Measurements from ENCODE around the gene SSR2. TPM values are rescaled to one million over a fixed set of nuclear protein-coding genes. Genes with fewer than 3 reads are reported as not detected.

SSR2 gene
- 287 TPM for total RNA-seq
- polyA plus RNA-seq (ENCODE audit: insufficient read depth in 1 of 8, insufficient read length in 8 of 8, low replicate concordance in 1 of 8): 100 to 1,000 TPM; 210 to 323 (median 247) TPM
- long read RNA-seq, donor 1, full-length matches to known transcripts: 52 of 52 reads
- long read RNA-seq, donor 1, partial matches to known transcripts: 0 of 52 reads
- long read RNA-seq, donor 1, other reads (novel, unspliced or antisense): 0 of 52 reads
- long read RNA-seq, donor 2, full-length matches to known transcripts: 15 of 15 reads
- long read RNA-seq, donor 2, partial matches to known transcripts: 0 of 15 reads
- long read RNA-seq, donor 2, other reads (novel, unspliced or antisense): 0 of 15 reads
- long read RNA-seq, donor 3, full-length matches to known transcripts: 129 of 139 reads
- long read RNA-seq, donor 3, partial matches to known transcripts: 10 of 139 reads
- long read RNA-seq, donor 3, other reads (novel, unspliced or antisense): 0 of 139 reads
- long read RNA-seq, donor 4, full-length matches to known transcripts: 94 of 103 reads
- long read RNA-seq, donor 4, partial matches to known transcripts: 9 of 103 reads
- long read RNA-seq, donor 4, other reads (novel, unspliced or antisense): 0 of 103 reads
- long read RNA-seq, donor 5, full-length matches to known transcripts: 326 of 362 reads
- long read RNA-seq, donor 5, partial matches to known transcripts: 29 of 362 reads
- long read RNA-seq, donor 5, other reads (novel, unspliced or antisense): 7 of 362 reads
- long read RNA-seq, donor 6, full-length matches to known transcripts: 221 of 259 reads
- long read RNA-seq, donor 6, partial matches to known transcripts: 38 of 259 reads
- long read RNA-seq, donor 6, other reads (novel, unspliced or antisense): 0 of 259 reads
- long read RNA-seq, donor 7, full-length matches to known transcripts: 198 of 230 reads
- long read RNA-seq, donor 7, partial matches to known transcripts: 32 of 230 reads
- long read RNA-seq, donor 7, other reads (novel, unspliced or antisense): 0 of 230 reads
- long read RNA-seq, donor 8, full-length matches to known transcripts: 120 of 141 reads
- long read RNA-seq, donor 8, partial matches to known transcripts: 21 of 141 reads
- long read RNA-seq, donor 8, other reads (novel, unspliced or antisense): 0 of 141 reads
- long read RNA-seq, donor 9, full-length matches to known transcripts: 100 of 115 reads
- long read RNA-seq, donor 9, partial matches to known transcripts: 15 of 115 reads
- long read RNA-seq, donor 9, other reads (novel, unspliced or antisense): 0 of 115 reads
- long read RNA-seq, donor 10, full-length matches to known transcripts: 149 of 167 reads
- long read RNA-seq, donor 10, partial matches to known transcripts: 18 of 167 reads
- long read RNA-seq, donor 10, other reads (novel, unspliced or antisense): 0 of 167 reads
- long read RNA-seq, donor 11, full-length matches to known transcripts: 121 of 132 reads
- long read RNA-seq, donor 11, partial matches to known transcripts: 11 of 132 reads
- long read RNA-seq, donor 11, other reads (novel, unspliced or antisense): 0 of 132 reads

GRCh38 chr1:156020293-156021092 lies at the start of gene SSR2:
Gene SSR2 (minus strand): TSS chr1:156020951. CDS start chr1:156020167, 784 bp downstream.
- Histone ChIP-seq H3K27ac (ENCODE audit: low read length) (peak within 1 kb of the TSS; percentile 79), H3K36me3 (ENCODE audit: control insufficient read depth, insufficient read depth, low read length) (peaks cover 36% of the 10 kb centered on the region), H3K4me3 (ENCODE audit: low read length) (peak within 1 kb of the TSS; percentile 68), H3K9me3 (replicated peaks; ENCODE audit: control insufficient read depth, low read depth, low read length) (no peaks in the 10 kb centered on the region), H3K4me1 (ENCODE audit: control insufficient read depth, insufficient read depth, low read length) (peaks cover 5% of the 10 kb centered on the region), H3K27me3 (ENCODE audit: control insufficient read depth, insufficient read depth, low read length) (no peaks in the 10 kb centered on the region)
- peak; percentile 98 for DNase-seq
- under 1% methylated on average over 45 of the region's 45 CpGs for WGBS (ENCODE audit: insufficient coverage)

GRCh38 chr1:156070548-156070947 lies 49.8 kb upstream of the SSR2 start:
- Histone ChIP-seq H3K27ac (ENCODE audit: low read length) (peak overlapping the region; percentile 69), H3K27me3 (ENCODE audit: control insufficient read depth, insufficient read depth, low read length) (no peaks in the 10 kb centered on the region), H3K36me3 (ENCODE audit: control insufficient read depth, insufficient read depth, low read length) (peaks cover 19% of the 10 kb centered on the region), H3K4me3 (ENCODE audit: low read length) (no peak overlapping the region), H3K9me3 (replicated peaks; ENCODE audit: control insufficient read depth, low read depth, low read length) (no peaks in the 10 kb centered on the region), H3K4me1 (ENCODE audit: control insufficient read depth, insufficient read depth, low read length) (peaks cover 29% of the 10 kb centered on the region)
- WGBS (ENCODE audit: insufficient coverage): 55% methylated on average over 3 of the region's 4 CpGs
- DNase-seq: peak; percentile 61

GRCh38 chr1:156069490-156070455 lies 49.0 kb upstream of the SSR2 start:
- peak overlapping the region; percentile 69 for H3K27ac ChIP-seq (ENCODE audit: low read length)
- H3K27me3 ChIP-seq (ENCODE audit: control insufficient read depth, insufficient read depth, low read length): no peaks in the 10 kb centered on the region
- H3K9me3 ChIP-seq (replicated peaks; ENCODE audit: control insufficient read depth, low read depth, low read length): no peaks in the 10 kb centered on the region
- WGBS (ENCODE audit: insufficient coverage): 88% methylated on average over 3 of the region's 3 CpGs
- peaks cover 21% of the 10 kb centered on the region for H3K4me1 ChIP-seq (ENCODE audit: control insufficient read depth, insufficient read depth, low read length)
- DNase-seq: no peak
- peaks cover 11% of the 10 kb centered on the region for H3K36me3 ChIP-seq (ENCODE audit: control insufficient read depth, insufficient read depth, low read length)
- H3K4me3 ChIP-seq (ENCODE audit: low read length): no peak overlapping the region

- H3K27me3 ChIP-seq (ENCODE audit: control insufficient read depth, insufficient read depth, low read length): no peaks in the 10 kb centered on the region
- H3K36me3 ChIP-seq (ENCODE audit: control insufficient read depth, insufficient read depth, low read length): no peaks in the 10 kb centered on the region
- no peak overlapping the region for H3K27ac ChIP-seq (ENCODE audit: low read length)
- DNase-seq: no peak
- no peak overlapping the region for H3K4me3 ChIP-seq (ENCODE audit: low read length)
- 23% methylated on average over 1 of the region's 2 CpGs for WGBS (ENCODE audit: insufficient coverage)
- H3K4me1 ChIP-seq (ENCODE audit: control insufficient read depth, insufficient read depth, low read length): peaks cover 14% of the 10 kb centered on the region
- H3K9me3 ChIP-seq (replicated peaks; ENCODE audit: control insufficient read depth, low read depth, low read length): no peaks in the 10 kb centered on the region
Measured at GRCh38 chr1:156067262-156067661, 46.5 kb upstream of the SSR2 start.

GRCh38 chr1:156065871-156066270 lies 45.1 kb upstream of the SSR2 start:
- peaks cover 13% of the 10 kb centered on the region for H3K4me1 ChIP-seq (ENCODE audit: control insufficient read depth, insufficient read depth, low read length)
- 53% methylated on average over 12 of the region's 16 CpGs for WGBS (ENCODE audit: insufficient coverage)
- no peaks in the 10 kb centered on the region for H3K9me3 ChIP-seq (replicated peaks; ENCODE audit: control insufficient read depth, low read depth, low read length)
- H3K36me3 ChIP-seq (ENCODE audit: control insufficient read depth, insufficient read depth, low read length): no peaks in the 10 kb centered on the region
- DNase-seq: no peak
- H3K27ac ChIP-seq (ENCODE audit: low read length): no peak overlapping the region
- no peak overlapping the region for H3K4me3 ChIP-seq (ENCODE audit: low read length)
- H3K27me3 ChIP-seq (ENCODE audit: control insufficient read depth, insufficient read depth, low read length): no peaks in the 10 kb centered on the region

- peaks cover 8% of the 10 kb centered on the region for H3K4me1 ChIP-seq (ENCODE audit: control insufficient read depth, insufficient read depth, low read length)
- 76% methylated on average over 3 of the region's 3 CpGs for WGBS (ENCODE audit: insufficient coverage)
- H3K36me3 ChIP-seq (ENCODE audit: control insufficient read depth, insufficient read depth, low read length): no peaks in the 10 kb centered on the region
- no peaks in the 10 kb centered on the region for H3K9me3 ChIP-seq (replicated peaks; ENCODE audit: control insufficient read depth, low read depth, low read length)
- H3K4me3 ChIP-seq (ENCODE audit: low read length): no peak overlapping the region
- H3K27ac ChIP-seq (ENCODE audit: low read length): no peak overlapping the region
- DNase-seq: no peak
- no peaks in the 10 kb centered on the region for H3K27me3 ChIP-seq (ENCODE audit: control insufficient read depth, insufficient read depth, low read length)
Measured at GRCh38 chr1:156065212-156065611, 44.5 kb upstream of the SSR2 start.

- H3K27me3 ChIP-seq (ENCODE audit: control insufficient read depth, insufficient read depth, low read length): no peaks in the 10 kb centered on the region
- no peak overlapping the region for H3K4me3 ChIP-seq (ENCODE audit: low read length)
- H3K4me1 ChIP-seq (ENCODE audit: control insufficient read depth, insufficient read depth, low read length): peaks cover 2% of the 10 kb centered on the region
- no peak overlapping the region for H3K27ac ChIP-seq (ENCODE audit: low read length)
- DNase-seq: no peak
- H3K9me3 ChIP-seq (replicated peaks; ENCODE audit: control insufficient read depth, low read depth, low read length): no peaks in the 10 kb centered on the region
- WGBS (ENCODE audit: insufficient coverage): no CpG with 5 or more reads among the region's 2 CpGs
- H3K36me3 ChIP-seq (ENCODE audit: control insufficient read depth, insufficient read depth, low read length): no peaks in the 10 kb centered on the region
Measured at GRCh38 chr1:156064615-156065014, 43.9 kb upstream of the SSR2 start.

- no peaks in the 10 kb centered on the region for H3K4me1 ChIP-seq (ENCODE audit: control insufficient read depth, insufficient read depth, low read length)
- no CpG with 5 or more reads among the region's 2 CpGs for WGBS (ENCODE audit: insufficient coverage)
- DNase-seq: no peak
Measured at GRCh38 chr1:156063997-156064285, 43.2 kb upstream of the SSR2 start.

More at GRCh38 chr1:156063997-156064285, 43.2 kb upstream of the SSR2 start:
- Histone ChIP-seq H3K9me3 (replicated peaks; ENCODE audit: control insufficient read depth, low read depth, low read length) (no peaks in the 10 kb centered on the region), H3K36me3 (ENCODE audit: control insufficient read depth, insufficient read depth, low read length) (peaks cover 4% of the 10 kb centered on the region), H3K27me3 (ENCODE audit: control insufficient read depth, insufficient read depth, low read length) (no peaks in the 10 kb centered on the region), H3K4me3 (ENCODE audit: low read length) (no peak overlapping the region), H3K27ac (ENCODE audit: low read length) (no peak overlapping the region)
